ENCODE data around the gene PRKCA.

PRKCA gene

DNA sequence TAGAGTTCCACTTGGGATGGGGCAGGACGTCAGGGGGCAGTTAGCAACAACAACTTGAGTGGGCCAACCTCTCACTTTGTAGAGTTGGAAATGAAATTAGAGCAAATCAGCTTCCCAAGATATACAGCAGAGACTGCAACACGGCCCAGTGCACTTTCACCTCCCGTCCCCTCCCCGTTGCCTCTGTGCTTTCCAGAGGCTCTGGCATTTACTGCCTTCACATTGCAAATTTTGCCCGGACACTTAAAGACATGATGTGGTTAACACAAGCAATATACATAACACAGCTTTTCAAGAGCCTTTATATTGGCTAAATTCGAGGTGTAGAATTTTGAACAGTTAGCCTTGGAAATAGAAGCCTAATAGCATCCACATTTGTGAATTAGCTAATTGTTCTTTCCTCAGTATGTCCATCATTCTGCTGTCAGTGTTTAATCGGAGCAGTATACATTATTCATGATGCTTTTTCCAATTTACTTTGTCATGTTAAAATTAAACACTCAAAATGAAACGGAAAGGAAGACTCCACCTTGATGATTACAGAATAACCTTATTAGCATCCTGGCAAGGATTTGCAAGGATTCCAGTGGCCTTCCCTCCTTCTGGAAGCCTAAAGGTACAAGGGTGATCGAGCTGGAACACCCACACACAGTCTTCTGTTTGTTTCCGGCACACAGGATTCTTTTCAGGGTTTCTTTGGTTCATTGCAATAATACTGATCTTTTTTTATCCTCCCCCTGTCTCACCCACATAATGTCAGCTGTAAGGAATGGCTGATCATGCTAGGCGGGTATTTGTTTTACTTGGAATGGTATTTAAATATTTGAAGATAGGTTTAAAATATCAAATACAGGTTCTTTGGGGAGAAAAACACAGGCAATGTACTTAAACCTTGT is 341.6 kb downstream of the PRKCA start:
- no peak for DNase-seq

DNA sequence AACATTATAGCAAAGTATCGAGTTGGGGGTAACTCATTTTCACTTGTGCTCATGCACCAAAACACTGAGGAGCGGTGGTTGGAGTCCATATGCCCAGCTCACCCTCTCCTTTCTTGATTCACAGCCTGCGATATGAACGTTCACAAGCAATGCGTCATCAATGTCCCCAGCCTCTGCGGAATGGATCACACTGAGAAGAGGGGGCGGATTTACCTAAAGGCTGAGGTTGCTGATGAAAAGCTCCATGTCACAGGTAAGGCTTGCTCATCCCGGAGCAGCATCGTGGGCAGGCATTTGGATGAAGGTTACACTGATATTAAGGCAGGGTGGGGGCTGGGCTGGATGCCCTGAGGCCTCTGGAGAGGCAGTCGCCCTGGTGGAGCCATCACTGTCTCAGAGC is 342.8 kb downstream of the PRKCA start:
- no peak for DNase-seq

DNA sequence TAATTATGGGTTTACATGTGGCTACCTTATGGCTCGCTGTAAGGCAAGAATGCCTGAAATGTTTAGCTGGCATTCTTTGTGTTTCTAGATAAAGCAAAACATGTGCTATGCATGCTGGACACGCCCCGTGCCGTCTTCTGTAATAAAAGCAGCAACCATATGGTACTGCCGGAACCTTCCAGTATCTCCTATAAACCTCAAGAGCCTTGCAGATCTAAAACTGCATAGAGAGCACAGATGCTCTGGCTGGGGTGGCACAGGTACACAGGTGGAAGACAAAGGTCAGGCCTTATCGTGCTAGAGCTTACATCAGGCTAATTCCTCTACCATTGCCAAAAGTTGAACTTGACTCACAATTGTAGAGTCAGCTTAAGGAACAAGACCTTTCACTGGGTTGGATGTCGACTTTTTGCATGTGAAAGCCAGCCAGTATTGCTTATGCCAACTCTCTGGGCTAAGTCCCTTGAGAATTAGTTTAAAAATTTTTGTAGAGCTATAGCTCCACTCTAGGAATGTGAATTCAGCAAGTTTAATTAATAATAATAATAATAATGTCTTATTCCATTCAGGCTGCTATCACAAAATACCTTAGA is 345.1 kb downstream of the PRKCA start:
- DNase-seq: no peak

DNA sequence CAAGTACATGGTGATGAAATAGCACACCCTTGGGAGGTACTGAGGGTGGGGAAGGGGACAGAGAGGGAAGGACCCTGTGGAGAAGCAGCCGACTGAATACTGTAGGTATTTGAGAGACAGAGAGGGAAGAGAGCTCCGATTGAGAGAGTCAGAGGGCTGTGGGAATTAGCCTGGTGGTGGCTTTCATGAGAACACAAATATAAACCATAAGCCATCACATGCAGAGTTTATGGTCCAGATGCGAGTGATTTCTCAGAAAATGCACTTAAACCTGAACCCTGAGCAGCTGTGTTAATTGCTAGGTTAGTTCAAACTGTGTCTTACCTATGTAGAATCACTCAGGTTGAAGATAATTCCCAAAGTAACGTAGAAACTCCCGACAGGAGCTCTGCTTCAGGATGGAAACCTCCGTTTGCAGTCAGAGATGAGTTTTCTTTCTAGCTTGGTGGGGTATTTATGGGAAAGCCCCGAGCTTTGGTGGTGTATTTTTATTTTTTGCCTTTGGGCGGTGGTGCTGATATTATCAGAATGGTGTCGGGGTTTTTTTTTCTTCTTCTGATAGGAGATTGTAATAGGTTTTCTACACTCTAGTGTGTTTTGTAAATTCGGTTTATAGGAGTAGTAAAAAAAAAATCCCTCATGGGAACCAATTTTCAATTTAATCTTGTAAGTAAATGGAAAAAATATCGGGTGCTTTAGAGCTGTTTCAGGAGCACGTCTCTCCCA is 347.6 kb downstream of the PRKCA start:
- no peak for DNase-seq

DNA sequence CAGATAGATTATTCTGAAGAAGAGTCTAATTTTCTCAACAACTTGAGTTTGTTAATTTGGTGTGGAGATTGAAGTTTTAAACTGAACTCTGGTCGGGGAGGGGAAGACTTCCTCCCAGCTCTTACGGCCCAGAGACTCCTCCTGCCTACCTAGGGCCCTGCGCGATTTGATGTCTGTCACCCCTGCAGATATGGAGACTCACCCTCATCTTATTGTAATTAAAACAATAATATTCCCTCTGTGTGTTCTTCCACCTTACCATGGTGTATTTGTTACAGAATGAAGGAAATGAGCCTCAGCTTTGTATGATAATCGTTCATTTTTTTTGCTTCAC is 348.1 kb downstream of the PRKCA start:
- no peak for DNase-seq

DNA sequence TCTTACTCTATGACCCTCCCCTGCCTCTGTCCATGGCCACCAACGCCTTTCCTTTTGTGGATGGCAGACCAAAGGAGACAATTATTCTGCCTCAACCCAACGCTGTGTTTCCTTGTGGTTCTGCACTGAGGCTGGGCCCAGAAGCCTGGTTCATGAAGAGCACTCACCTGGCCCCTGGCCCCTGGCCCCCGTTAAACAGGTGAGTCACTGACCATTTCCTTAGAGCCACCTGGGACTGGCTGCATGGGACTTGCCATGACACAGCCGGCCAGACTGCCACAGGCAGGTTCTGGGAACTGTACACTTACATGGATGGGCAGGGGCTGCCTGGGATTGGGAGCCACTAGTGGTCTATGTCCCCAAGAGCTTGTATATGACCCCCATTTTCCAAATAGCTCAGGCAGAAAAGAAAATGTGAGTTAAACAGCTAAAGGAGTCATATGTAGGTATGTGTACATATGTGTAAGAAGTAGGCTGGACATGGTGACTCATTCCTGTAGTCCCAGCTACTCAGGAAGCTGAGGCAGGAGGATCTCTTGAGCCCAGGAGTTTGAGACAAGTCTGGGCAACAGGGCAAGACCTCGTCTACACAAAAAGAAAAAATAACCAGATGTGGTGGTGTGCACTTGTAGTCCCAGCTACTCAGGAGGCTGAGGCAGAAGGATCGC is 350.6 kb downstream of the PRKCA start:
- no peak for DNase-seq

DNA sequence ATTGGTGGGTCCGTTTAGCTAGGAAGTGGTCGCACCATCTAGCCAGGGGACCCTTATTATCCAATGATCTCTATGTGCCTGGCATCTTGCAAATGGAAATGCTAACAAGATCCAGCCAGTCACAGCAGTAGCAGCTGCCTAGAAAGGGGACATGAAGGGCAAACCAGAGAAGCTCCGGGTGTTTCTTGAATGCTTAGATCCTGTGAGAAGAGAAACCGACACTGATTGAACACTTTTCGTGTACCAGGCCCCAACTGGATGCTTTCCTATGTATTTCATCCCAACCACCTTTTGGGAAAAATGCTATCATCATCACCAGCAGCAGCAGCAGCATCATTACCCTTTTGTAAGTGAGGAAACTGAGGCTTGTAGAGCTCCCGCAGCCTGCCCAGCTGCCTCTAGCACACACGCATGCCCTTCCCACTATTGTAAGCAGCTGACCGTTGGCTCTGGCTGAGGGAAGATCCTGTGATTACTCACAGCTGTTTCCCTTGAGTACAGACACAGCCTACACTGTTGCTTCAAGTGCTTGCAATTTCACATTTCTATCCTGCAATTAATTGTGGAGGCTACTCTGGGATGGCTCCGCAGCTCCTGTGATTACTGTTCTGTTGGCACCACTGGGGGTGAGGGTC is 351.8 kb downstream of the PRKCA start:
- no peak for DNase-seq

DNA sequence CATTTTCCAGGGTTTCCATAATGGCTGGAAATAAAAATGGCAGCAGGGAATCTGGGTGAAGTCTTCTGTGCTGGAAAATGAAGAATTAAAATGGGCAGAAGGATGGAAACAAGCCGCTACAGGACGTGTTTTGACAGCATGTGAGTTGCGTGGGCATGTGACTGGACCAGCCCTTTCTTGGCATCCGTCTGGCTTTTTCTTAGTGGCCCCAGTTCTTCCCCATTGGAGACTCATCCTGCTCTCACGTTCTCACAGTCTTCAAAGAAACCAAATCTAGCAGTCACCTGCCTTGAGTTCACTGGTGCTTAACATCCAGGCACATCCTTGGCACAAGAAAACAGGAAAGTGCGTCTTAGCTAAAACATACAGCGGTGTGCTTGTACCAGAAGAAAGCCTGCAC is 352.4 kb downstream of the PRKCA start:
- no peak for DNase-seq

DNA sequence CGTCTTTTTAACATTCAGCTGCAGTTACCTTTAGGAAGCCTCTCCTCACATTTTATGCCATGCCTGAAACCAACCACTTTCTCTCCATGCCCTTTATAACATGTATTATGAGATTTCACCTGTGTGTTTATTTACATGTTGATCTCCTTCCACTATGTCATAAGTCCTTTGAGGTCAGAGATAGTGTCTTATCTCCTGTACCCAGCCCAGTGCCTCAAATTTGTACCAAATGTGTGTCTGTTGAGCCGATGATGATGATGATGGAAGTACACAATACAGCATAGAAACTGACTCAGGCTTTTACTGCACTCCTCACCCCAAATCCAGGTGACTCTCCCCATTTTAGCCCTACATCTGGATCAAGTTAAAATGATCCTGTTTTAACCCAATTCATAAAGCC is 353.0 kb downstream of the PRKCA start:
- no peak for DNase-seq

DNA sequence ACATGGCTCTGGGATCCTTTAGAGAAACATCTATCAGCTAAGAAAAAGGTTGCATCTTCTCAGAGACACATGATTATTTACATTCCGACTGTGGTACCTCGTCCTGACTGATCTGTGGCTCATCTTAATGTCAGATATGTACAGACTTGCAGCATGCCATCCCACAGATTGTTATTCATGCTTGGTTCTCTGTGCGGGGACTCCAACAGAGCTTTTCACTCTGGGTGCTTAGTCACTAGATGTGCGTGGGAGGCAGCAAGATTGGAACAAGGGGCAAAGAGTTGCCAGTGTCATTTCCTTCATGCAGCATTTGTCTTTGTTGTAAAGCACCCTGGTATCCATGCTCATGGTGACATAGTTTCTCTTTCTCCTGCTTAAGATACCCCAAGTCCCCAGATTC is 353.4 kb downstream of the PRKCA start:
- peak; percentile 52 to 55 for DNase-seq

DNA sequence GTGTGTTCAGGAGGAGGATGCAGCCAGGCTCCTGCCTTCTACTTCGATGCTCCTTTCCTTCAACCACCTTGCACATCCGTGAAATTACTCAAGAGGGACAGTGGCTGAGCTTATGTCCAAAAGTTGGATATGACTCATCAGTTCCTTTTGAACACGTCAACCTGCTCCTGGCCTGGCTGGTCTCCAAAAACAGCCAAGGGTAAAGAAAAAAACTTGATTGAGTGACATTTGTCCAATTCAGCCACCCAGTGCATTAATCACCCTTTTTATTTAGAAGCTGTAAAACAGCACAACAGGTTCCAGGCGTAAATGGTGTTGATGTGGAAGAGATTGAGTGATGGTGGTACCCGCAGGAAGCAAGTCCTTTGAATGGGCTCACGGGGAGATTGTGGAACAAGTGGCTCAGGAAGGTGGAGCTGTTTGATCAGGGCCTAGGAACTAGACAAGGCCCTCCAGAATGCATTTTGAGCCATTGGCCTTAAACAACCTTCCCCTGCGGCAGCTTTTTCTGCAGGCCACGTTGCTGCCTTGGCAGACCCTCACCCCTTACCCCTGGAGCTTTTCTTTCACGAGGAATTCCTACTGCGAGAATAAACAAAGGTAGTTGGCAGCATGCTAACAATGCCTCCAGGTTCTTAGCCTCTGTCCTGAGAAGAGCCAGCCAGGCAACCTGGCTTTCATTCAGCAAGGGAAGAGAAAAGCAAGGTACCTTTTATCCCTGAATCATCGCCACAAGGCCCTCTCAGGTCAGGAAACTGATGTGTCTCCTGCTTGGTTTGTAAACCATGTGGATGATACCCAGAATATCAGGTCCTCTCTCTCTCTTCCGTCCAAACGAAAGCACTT is 359.2 kb downstream of the PRKCA start:
- DNase-seq: no peak

DNA sequence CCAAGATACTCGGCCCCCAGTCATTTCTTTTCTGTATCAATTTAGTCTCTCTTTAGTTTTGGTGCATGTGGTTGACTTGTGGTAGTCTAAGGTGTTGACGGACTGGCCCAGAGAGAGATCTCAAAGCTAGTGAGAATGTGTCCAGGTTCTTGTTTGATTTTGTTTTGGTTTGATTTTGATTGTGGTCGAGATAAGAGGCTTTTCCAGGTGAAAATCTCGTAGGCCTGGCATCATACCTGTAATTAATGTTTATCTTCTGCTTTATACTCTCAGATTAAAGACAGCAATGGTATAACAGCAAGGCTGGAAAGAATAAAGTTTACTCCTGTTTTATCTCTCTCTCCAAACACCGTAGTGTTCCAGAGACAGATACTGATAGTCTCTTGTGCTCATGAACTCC is 360.1 kb downstream of the PRKCA start:
- DNase-seq: no peak

DNA sequence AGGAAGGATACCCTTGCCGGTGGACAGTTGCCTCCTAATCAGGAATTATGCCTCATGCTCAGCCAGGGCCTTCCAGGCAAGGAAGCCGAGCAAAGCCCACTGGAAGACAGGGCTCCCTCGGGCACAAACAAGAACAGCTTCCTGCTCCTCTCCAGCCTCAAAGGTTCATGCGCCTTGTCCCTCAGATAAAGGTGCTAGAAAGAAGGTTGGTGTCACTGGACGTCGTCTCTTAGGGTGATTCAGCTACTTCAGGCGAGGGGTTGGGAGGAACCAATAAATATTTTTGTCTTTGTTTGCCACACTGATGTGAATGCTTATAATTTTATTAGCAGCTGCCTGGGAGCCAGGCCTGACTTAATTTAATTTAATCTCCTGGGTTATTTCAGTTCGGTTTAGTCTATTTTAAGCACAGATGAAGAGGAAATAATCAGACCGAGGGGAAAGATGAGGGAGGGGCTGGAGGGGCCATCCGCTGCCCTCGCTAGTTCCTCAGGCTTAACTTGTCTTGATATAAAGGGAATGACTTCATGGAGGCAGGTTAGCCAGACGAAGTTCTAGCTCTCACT is 360.7 kb downstream of the PRKCA start:
- DNase-seq: no peak

DNA sequence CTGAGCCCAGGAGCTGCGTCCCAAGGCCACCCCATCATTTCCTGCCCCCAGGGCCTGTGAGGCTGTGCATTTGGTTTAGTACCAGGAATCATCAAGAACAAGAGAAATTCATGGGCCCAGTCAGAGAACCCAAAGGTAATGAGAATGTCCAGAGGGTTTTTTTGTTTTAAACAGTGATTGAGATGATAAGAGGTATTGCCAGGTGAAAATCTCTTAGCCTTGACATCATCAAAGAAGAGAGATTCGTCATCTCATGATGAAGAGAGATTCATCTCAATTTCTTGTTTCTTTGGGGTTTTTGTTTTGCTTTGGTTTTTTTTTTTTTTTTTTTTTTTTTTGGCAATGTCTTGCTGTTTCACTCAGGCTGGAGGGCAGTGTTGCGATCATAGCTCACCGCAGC is 361.9 kb downstream of the PRKCA start:
- no peak for DNase-seq

DNA sequence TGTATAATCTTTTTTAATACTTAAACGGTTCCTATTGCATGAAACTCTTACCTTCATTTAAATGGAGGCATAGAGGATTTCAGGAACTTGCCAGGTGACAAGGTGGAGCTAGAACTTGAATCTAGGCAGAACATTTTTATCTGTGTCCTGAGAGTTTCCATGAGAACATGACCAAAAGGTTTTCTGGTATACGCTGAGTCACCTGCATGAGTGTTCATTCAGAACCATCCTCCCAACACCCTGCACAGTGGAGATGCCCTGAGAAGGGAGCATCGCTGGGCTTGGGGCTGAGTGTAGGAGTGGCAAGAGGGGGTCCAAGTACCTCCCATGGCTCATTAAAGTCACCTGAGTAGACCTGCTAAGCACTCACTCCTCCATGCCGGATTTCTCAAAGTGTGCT is 362.8 kb downstream of the PRKCA start:
- DNase-seq: no peak

DNA sequence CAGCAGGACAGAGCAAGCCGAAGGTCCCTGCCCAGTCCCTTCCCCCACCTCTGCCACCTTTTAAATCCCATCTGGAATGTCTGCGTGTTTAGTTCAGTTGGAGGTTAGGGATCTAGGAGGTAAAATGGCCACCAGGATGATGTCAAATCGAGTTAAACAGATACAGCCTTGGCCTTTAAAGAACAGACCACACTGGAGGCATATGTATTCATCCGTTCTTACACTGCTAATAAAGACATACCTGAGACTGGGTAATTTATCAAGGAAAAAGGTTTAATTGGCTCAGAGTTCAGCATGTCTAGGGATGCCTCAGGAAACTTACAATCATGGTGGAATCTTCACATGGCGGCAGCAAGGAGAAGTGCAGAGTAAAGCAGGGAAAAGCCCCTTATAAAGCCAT is 364.7 kb downstream of the PRKCA start:
- DNase-seq: no peak

DNA sequence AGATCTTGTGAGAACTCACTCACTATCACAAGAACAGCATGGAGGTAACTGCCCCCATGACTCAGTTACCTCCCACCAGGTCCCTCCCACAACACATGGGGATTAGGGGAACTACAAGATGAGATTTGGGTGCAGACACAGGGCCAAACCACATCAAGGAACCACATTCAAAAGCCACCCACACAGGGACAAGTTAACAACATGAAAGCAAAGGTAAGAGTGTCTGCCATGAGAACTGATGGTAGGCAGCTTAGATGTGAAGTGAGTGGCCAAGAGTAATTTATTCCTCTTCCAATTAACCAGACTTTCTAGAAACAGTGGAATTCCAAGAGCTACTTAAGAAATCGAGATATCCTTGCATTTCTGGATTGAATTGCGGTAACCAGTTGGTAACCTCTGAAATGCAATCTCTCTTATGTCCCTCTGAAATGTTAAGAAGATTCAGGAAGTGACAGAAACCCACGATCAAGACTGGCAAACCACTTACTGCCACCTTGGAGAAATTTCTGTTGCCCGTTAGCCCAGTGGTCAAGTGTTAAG is 365.1 kb downstream of the PRKCA start:
- peak; percentile 38 to 46 for DNase-seq

DNA sequence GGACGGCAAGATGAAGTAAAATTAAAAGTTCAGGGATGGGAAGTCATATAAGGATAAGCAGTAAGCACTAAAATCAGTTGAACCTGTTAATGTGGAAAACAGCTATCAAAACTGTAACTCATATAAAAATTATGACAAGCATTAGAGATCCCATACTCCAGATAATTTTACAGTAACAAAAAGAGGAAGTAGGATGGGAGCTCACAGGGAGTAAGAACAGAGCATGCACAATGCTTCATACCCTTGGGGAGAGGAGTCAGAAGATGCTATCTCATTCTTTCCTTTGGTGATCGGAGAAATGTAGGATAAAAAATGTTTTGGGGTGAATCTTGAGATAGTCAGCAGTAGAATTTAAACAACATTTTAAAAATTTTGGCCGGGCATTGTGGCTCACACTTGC is 367.8 kb downstream of the PRKCA start:
- no peak for DNase-seq

DNA sequence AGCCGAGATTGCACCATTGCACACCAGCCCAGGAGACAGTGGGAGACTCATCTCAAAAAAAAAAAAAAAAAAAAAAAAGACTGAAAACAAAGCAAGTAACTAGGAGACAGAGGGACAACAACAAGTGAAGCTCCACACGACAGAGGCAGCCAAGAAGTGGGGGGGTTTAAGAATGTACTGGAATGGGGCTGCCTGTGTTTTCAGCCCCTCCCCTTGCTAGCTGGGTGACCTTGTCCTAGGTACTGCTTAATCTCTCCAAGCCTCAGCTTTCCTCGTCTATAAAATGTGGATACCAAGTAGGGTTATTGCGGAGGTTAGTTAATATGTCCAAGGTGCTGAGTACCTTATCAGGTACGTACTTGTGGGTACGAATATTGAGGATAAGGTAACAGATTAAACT is 368.7 kb downstream of the PRKCA start:
- DNase-seq: no peak

DNA sequence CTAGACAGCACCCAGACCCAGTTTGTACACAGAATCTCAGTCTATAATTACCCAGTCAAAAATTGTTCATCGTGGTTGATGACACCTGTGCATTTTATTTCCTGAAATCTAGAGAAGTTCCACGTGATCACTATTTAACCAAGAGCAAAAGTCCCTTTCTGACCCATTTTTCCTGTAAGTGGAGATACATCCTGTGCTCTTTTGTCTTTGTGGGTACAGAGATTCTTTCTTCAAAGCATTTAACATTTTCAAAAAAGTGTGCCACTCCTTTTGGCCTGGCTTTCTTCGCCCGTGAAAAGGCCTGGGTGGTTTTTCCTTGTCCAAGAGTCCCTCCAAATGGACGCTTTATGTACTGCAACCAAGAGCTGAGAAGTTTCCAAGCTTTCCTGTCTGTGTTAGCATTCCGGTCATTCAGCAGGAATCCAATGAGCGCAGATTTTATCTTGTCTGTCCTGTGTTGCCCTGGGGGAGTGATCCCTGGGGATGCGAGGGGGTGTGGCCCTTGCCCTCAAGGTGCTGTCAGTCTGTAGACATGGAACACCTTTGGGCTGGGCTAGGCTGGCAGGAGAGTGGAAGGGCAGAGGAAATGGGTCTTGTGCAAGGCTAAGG is 371.4 kb downstream of the PRKCA start:
- peak in 1 of 2 donors; percentile 18 for DNase-seq
